ENCODE data around the gene PSMC3. TPM values are rescaled to one million over a fixed set of nuclear protein-coding genes. Genes with fewer than 3 reads are reported as not detected.

PSMC3 gene
- total and polyA plus RNA-seq, 10 donors, result 59.7 to 105 (median 71.7) TPM

DNA sequence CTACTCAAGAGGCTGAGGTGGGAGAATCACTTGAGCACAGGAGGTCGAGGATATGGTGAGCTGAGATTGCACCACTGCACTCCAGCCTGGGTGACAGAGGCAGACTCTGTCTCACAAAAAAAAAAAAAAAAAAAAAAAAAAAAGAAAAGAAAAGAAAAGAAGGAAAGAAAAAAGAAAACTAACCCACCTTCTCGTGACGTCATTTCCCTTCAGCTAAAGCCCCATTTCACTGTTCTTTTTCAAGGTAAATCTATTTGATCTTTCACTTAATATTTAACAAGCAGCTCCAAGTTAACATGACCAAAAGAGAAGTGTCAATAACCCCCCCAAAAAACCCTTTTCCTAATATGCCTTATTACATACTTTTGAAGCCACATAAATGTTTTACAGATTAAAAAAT is 17.6 kb upstream of the PSMC3 start:
- TF ChIP-seq POLR2AphosphoS5 (IDR thresholded peaks at IDR 0.05), result no peak
- TF ChIP-seq POLR2A (IDR thresholded peaks at IDR 0.05), result no peak
- TF ChIP-seq, protein P1, sequence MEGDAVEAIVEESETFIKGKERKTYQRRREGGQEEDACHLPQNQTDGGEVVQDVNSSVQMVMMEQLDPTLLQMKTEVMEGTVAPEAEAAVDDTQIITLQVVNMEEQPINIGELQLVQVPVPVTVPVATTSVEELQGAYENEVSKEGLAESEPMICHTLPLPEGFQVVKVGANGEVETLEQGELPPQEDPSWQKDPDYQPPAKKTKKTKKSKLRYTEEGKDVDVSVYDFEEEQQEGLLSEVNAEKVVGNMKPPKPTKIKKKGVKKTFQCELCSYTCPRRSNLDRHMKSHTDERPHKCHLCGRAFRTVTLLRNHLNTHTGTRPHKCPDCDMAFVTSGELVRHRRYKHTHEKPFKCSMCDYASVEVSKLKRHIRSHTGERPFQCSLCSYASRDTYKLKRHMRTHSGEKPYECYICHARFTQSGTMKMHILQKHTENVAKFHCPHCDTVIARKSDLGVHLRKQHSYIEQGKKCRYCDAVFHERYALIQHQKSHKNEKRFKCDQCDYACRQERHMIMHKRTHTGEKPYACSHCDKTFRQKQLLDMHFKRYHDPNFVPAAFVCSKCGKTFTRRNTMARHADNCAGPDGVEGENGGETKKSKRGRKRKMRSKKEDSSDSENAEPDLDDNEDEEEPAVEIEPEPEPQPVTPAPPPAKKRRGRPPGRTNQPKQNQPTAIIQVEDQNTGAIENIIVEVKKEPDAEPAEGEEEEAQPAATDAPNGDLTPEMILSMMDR (IDR thresholded peaks at IDR 0.05 in 8 of 11, conservative IDR thresholded peaks at IDR 0.05 in 3 of 11), result no peak
- intact Hi-C loops (cut with DNase I; ENCODE audit: low total_unique reads), result no loop called here
- 62 to 88% (median 82%) methylated on average over 3 of the region's 3 CpGs for WGBS, 5 donors

DNA sequence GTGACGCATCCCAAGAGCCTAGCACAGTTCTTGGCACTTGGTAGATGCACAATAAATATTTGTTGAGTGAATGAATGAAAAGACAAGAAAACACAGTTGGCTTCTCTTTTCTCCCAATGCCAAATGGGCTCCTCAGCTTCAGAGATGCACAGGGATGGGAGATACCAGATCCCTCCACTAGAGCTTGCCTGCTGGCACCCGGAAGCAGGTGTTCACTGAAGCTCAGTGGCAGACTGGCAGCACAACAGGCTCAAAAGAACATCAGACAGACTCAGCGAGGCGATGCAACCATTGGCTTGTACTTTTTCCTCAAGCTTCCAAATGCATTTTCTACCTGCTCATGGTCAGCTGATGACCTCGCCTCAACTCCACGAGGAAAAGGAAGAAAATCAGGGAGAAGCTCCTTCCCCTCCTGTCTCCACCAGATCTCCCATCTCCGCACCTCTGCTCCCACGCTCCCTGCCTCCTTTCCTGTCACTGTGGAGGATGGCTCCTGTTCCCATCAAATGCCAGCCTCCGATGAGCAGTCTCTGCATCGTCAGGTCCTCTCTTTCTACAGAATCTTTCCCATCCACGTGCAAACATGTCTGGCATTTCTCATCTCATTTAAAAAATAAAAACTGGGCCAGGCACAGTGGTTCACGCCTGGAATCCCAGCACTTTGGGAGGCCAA is 16.9 kb upstream of the PSMC3 start:
- TF ChIP-seq POLR2AphosphoS5 (IDR thresholded peaks at IDR 0.05), result no peak
- no peak for TF ChIP-seq POLR2A (IDR thresholded peaks at IDR 0.05)
- TF ChIP-seq, protein P1 (IDR thresholded peaks at IDR 0.05 in 8 of 11, conservative IDR thresholded peaks at IDR 0.05 in 3 of 11), result no peak
- no peaks in the 10 kb centered on the region for H3K27me3 ChIP-seq (replicated peaks in 1 of 7)
- H3K36me3 ChIP-seq, result no peaks in the 10 kb centered on the region
- intact Hi-C loops (cut with DNase I; ENCODE audit: low total_unique reads), result no loop called here
- 86 to 89% (median 88%) methylated on average over 12 of the region's 12 CpGs for WGBS, 5 donors
- peaks cover 0 to 9% (median 2%) of the 10 kb centered on the region in 6 donors for H3K4me1 ChIP-seq
- no peak overlapping the region for H3K27ac ChIP-seq
- DNase-seq, result no peak
- no peak overlapping the region for H3K4me3 ChIP-seq
- H3K9me3 ChIP-seq, result no peaks in the 10 kb centered on the region

More for the DNA sequence above, 17.6 kb upstream of the PSMC3 start:
- H3K27me3 ChIP-seq (replicated peaks in 1 of 7), result no peaks in the 10 kb centered on the region
- no peak overlapping the region for H3K4me3 ChIP-seq
- no peaks in the 10 kb centered on the region for H3K36me3 ChIP-seq
- no peak overlapping the region for H3K27ac ChIP-seq
- H3K9me3 ChIP-seq, result no peaks in the 10 kb centered on the region
- H3K4me1 ChIP-seq, result peaks cover 0 to 9% (median 3%) of the 10 kb centered on the region in 6 donors
- no peak for DNase-seq

DNA sequence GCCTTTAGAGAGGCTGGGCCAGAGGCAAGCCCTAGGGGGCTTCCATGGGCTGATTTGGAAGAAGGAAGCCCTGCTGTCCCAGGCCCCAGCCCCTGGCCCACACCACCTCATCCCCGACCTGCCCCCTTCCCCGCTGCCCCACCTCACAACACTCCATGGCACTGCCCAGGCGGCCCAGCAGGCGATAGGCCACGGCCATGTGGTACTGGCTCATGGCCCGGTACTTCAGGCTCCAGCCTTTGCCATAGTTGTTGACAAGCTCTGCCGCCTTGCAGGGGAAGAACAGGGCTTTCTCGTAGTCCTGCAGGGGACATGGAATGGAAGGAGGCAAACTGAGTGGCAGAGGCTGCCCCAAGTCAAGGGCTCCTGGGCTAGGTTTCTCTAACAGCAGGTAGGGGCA is 16.3 kb upstream of the PSMC3 start:
- H3K36me3 ChIP-seq, result no peaks in the 10 kb centered on the region
- no peaks in the 10 kb centered on the region for H3K9me3 ChIP-seq
- H3K27me3 ChIP-seq (replicated peaks in 1 of 7), result no peaks in the 10 kb centered on the region
- no peak overlapping the region for H3K4me3 ChIP-seq
- peaks cover 0 to 4% (median 0%) of the 10 kb centered on the region in 6 donors for H3K4me1 ChIP-seq
- no peak for DNase-seq
- WGBS, 5 donors, result 92 to 95% (median 93%) methylated on average over 7 to 8 of the region's 8 CpGs
- intact Hi-C loops (cut with DNase I; ENCODE audit: low total_unique reads), result no loop called here
- TF ChIP-seq, protein P1 (IDR thresholded peaks at IDR 0.05 in 8 of 11, conservative IDR thresholded peaks at IDR 0.05 in 3 of 11), result no peak
- TF ChIP-seq POLR2AphosphoS5 (IDR thresholded peaks at IDR 0.05), result no peak
- no peak for TF ChIP-seq POLR2A (IDR thresholded peaks at IDR 0.05)
- no peak overlapping the region for H3K27ac ChIP-seq

DNA sequence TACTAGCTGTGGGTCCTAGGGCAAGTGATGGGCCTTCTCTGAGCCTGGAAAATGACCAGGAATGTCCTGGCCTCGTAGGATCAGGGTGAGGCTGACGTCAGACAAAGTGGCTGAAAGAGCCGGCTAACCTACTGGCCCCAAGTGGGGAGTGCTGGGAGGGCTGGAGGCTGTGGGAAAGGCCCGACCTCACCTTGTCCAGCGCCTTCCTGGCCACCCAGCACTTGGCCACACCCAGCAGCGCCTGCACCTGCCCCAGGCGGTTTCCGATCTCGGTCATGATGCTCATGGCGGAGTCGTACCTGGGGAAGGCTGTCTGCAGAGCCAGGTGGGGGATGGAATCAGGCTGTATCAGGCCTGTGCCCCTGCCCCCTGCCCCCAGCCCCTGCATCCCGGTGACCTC is 15.2 kb upstream of the PSMC3 start:
- 83 to 95% (median 89%) methylated on average over 10 to 12 of the region's 12 CpGs for WGBS, 5 donors
- H3K9me3 ChIP-seq, result peaks cover 0 to 3% (median 0%) of the 10 kb centered on the region in 8 donors
- intact Hi-C loops (cut with DNase I; ENCODE audit: low total_unique reads), result no loop called here
- H3K27ac ChIP-seq, result no peak overlapping the region
- TF ChIP-seq POLR2A (IDR thresholded peaks at IDR 0.05), result no peak
- no peaks in the 10 kb centered on the region for H3K27me3 ChIP-seq (replicated peaks in 1 of 7)
- no peak for DNase-seq
- H3K4me1 ChIP-seq, result no peaks in the 10 kb centered on the region
- H3K36me3 ChIP-seq, result no peaks in the 10 kb centered on the region
- H3K4me3 ChIP-seq, result no peak overlapping the region

All from spleen (tissue), 11 donors.